ENCODE measurements around the gene TREML1.
"Not testable (repeated sequence)": the region's sequence is repeated elsewhere in the genome, so short reads cannot be mapped to it uniquely, and the experiment has no call there.

Gene TREML1

GRCh38 chr6:41153992-41154625 is at the start of gene TREML1:
TSS of gene TREML1 (minus strand) at chr6:41154347. CDS start at chr6:41154288, 59 bp downstream.
- DNase-seq, result no peak

GRCh38 chr6:41201764-41202173 is 47.6 kb upstream of the TREML1 start:
- no peak for DNase-seq

- DNase-seq, result no peak
Observed at GRCh38 chr6:41200901-41201763, 47.0 kb upstream of the TREML1 start, which contains the start of gene TREML2. TSS of gene TREML2 (minus strand) at chr6:41201149. CDS start at chr6:41201008, 141 bp downstream.

DNA sequence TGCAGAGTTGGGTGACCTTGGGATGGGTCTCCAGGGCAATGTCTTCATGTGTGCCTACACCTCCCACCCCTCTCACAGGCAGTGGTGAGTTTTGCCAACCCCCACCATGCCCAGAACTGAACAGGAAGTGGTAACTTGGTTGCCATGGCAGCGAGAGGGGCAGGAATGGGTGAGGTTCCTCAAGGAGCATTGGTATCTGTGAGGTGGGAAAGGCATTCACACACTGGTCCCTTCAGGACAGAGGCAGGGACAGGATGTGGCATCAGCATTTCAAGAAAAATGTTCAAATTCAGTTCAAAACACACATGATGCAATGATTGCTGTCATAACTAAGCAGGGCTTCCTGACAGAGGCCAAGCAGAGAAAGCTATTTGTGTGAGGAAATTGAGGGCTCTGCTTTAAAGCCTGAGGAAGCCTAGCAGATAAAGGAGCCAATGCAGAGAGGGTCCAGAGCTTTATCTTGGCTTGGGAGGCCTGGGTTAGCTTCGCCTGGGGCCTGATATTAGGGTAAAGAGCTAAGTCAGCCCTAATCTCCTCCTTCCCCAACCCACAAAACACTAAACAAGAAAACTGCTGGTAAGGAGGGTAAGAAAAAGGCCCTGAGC is 46.3 kb upstream of the TREML1 start:
- no peak for DNase-seq

DNA sequence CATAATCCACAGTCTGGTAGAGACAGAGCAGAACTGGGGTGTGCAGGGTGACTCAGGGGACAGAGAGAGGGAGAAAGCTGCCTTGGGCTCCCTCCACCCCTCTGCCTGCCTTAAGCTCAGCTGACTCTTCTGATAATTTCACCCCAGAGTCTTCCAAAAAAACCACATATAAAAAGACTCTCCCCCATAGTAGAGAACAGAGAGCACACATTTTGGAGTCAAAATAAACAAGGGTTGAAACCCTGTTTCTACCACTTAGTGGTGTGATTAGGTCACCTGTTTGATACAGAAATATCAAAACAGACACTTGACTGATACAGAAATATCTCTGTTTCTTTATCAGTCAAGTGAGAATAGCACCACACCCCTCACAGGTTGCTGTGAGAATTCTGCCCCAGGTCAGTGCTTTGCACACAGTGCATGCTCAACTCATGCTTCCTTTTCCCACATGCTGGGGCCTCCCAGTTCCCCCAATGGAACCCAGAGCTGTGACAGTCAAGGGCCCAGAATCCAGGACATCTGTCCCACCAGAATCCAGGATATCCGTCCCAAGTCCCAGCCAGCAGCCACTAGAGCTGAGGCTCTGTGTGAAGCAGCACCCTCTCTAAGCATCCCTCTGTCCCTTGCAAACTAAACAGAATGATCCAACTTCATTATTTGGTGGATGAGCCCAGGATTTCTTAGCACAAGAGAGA is 45.6 kb upstream of the TREML1 start:
- DNase-seq, result no peak

GRCh38 chr6:41197234-41197633 is 43.1 kb upstream of the TREML1 start:
- DNase-seq, result no peak

DNA sequence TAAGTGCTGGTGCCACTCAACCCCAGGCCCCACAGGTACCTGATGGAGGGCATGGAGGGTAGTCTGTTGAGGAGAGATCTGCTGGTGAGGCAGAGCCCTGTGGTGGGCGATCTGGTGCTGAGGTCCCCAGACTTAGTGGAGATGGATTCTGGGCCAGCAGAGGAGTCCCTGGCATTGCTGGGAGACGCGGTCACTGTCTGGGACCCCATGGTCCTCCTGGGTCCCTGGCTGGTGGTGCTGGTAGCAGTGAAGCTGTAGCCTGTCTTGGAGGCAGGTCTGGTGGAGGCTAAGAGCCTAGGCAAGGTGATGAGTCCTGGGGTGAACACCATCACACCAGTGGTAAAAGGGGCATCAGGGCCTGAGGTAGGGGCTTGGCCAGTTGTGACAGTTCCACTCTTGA is 40.2 kb upstream of the TREML1 start:
- DNase-seq, result no peak

DNA sequence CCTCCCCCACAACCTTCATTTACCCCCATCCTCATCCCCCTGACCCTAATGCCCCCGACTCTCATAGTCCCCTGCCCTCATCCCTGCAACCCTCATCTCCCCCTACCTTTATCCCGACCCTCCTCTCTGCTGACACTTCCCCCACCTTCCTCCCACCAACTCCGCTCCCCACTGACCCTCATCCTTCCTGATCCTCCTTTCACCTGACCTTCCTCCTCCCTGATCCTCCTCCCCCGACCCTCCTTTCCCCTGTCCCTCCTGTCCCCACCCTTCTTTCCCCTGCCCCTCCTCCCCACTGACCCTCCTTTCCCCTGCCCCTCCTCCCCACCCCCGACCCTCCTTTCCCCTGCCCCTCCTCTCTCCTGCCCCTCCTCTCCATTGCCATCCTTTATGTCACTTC is 39.7 kb upstream of the TREML1 start:
- no peak for DNase-seq

DNA sequence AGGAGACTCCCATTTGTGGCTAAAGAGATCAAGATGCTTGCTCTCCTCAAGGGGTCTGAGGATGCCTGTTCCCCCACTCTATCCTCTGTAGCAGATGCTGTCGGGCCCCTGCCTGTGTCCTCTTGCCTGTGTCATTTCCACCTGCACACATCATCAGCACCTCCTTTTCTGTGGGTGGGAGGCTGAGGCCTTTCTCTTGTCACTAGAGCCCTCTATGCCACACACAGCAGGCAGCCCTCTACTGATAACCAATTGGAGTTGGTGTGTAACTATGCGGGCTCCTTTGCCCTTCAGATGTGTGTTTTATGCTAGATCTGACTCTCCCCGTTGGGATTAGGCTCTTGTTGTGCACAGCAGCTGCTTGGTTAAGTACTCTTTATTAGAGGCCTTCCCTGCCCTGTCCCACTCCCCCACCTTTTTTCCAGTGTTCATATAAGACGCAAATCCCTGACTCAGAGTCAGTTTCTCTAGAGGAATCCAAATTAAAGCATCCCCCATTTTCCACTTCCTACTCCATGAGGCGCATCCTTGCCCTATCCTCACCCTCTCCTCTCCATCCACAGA is 39.1 kb upstream of the TREML1 start:
- DNase-seq, result no peak

DNA sequence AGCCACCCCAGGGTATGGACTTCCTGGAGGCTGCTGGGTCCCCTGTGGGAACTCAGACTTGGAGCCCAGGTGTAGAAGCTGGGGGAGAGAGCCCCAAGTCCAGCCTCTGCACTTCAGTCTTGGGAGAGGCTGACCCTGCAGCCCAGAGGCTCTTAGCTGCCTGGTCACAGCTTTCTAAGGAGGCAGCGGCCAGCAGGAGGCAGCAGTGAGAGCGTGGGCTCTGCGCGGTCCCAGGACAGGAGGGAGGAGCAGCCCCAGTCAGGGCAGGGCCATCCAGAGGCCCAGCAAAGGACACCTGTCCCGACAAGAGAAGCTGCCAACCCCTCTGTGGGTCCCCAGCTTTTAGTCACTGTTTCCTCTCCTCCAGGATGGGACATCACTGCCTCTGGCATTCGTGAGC is 37.4 kb upstream of the TREML1 start:
- DNase-seq, result no peak

GRCh38 chr6:41190791-41191190 is 36.6 kb upstream of the TREML1 start:
- DNase-seq, result no peak

DNA sequence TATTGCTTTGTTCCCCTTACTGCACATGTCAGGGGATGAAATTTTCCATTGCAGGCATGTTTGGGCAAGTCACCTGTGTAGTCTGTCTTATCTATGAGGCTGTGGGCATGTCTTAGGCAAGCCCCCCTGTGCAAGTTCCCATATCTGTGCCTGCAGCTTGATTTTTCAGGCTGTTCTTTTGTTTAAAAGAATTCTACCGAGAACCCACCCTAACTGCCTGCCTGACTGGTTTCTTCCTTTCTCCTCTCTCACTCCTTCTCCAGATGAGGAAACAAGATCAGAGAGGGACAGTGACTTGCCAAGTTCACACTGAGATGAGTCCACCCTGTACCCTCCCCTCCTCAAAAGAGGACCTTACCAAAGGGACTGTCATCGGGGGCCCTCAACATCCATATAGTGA is 35.8 kb upstream of the TREML1 start:
- DNase-seq, result no peak

DNA sequence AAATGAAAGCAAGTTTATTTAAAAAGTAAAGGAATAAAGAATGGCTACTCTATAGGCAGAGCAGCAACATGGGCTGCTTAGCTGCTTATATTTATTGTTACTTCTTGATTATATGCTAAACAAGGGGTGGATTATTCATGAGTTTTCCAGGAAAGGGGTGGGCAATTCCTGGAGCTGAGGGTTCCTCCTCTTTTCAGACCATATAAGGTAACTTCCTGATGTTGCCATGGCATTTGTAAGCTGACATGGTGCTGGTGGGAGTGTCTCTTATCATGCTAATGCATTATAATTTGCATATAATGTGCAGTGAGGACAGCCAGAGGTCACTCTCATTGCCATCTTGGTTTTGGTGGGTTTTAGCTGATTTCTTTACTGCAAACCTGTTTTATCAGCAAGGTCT is 34.9 kb upstream of the TREML1 start:
- DNase-seq, result not testable (repeated sequence)

DNA sequence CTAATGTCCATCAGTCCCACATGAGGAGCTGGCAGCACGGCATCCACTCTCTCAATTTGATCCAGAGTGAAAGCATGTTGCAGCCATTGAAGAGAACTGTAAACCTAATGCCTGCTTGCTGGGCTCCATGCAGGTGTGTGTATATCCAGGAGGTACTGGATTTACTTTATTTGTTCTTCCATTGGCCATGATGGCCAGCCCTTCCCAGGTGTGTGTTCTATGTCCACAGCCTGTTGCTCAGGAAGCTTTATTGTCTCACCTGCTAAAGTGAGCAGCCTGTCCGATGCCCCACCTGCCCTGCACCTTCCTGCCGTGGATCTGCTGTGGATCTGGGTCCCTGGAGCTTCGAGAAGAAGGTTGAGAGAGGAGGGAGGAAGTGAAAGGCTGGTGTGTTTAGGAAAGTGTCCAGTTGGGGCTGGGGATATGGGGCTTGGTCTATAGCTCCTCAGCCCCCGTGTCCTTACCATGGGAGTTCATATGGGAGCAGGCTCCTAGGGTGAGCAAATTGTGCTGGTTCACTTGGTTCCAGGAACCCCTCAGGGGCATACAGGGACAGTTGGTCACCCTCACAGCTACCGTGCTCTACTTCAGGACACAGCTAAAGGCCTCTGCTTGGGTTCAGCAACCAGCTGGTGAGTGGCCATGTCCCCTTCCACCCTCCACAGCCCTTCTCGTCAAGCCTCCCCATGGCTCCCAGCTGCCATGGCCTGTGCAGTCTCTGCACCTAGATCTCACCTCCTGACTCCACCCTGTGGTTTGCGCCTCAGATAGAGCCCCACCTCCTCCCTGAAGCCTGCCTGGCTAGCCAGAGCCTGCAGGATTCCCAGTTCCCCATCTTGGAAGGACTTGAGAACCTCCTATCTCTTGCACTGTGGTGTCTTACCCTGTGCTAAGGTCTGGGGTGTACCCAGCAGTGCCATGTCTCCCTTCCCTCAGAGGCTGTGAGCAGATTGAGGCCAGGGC is 34.1 kb upstream of the TREML1 start:
- no peak for DNase-seq

- no peak for DNase-seq
Observed at GRCh38 chr6:41186031-41186562, 31.9 kb upstream of the TREML1 start.

DNA sequence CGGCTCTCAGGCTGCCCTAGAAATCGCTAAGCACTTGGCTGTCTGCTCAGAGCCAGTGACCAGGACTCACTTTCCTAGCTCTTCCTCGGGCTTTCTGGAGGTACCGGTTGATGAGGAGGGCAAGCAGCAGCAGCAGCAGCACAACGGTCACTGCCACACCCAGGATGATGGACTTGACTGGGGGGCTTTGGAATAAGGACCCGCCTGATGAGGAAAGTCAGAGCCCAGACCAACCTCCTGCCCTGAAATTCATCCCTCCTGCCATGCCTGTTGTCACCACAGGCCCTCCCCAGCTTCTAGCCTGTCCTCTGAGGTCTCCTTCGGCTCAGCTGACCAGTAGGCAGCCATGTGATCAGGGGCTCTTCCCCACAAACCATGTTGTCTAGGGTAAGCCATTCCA is 30.6 kb upstream of the TREML1 start:
- DNase-seq, result no peak

DNA sequence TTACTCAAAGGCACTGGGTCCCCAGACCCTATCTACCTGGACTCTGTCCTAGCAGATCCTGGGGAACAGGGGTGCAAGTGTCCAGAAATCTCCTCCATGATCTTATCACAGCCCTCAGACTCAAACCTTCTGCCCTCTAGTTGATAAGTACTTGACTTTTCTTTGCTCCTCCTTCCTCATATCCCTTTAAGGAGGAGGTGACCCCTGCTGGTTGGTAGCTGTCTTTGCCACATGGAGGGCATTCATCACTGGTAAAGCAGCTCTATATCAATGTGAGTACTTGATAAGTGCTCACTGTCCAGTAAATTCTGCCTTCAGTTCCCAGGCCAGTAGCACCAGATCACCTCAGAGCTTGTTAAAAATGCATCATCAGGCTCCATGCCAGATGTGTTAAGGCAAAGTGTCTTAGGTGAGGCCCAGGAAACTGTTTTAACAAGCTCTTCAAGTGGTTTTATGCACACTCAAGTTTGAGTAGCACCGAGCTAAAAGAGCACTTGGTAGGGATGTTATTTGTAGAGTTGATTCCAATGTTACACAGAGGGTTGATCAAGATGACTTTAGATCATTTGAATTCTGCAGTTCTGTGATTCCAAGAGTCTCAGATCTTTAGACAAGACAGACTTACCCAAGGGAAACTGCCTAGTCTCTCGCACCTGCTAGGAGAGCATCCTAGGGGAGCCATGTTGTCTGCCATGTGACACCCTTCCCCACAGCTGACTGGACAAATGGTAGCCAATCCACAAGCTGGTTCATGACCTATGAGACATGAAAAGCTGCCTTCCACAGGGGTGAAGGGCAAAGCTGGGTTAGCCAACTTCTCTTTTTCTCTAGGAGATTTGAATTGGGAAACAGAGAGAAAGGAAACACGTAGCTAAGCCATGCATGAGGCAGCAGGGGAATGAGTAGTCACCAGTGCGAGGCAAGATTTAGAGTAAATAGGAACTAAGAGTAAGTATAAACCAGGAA is 28.2 kb upstream of the TREML1 start:
- peak; percentile 87 for DNase-seq

DNA sequence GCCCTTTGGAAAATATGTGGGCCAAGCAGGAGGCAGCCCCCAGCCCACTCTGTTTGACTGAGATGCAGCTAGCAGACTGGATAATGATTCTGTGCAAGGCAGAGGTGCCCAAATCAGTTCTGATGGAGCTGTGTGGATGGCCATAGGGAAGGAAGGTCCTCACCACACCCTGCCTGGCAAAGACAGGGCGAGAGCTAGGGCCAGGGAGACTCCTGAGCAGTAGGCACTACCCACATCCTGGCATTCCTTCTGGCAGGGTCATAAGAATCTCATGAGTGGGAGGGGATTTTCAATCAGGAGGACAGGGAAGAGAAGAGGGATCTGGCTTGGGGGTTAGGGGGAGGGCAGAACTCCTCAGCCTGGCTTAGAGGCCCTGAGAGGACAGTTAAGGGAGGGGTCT is 27.4 kb upstream of the TREML1 start:
- peak; percentile 74 for DNase-seq

DNA sequence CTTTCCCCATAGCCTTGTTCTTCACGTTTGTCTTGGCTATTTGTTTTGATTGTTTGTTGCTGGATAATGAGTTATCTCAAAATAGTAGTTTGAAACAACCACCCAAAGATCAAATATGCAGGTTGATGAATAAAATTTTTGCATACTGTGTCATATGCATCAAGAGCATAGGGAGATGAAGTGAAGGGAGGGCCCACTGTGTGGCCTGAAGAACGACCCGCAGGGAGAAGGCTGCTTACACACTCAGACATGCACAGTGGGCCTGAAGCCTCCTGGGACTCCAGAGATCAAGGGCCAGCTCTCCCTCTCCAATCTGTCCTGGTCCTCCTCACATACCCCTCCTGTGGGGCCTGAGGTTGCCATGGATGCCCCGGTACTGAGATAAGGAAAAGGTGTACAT is 25.0 kb upstream of the TREML1 start:
- DNase-seq, result no peak

DNA sequence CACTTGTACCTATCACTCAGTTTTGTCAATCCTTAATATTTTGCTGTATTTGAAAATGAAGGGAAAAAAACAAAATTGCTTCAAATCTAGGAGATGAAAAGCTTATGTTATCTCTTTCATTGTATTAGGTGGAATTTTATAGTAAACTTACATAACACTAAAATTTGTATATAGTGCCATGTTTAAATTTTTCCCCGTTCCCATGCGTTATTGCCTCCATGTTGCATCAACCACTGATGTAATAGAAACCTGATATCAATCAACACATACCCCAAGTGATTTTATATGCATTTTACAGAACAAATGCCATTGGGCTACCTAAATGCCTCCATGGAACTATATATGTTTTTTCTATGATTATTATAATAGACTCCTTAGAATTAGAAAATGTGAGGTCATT is 23.5 kb upstream of the TREML1 start:
- no peak for DNase-seq
